Activated CD8-positive, alpha-beta T cell treated with anti-CD3 and anti-CD28 coated beads, Interleukin-2, amount 10 ng/mL, durations not matched to agents 7 days and 5 days (primary cell): ENCODE results near the gene OAS3. TPM values are rescaled to one million over a fixed set of nuclear protein-coding genes. Genes with fewer than 3 reads are reported as not detected.
A peak's percentile ranks its signal among the peaks of the same experiment; 100 is the strongest.
"Not testable (repeated sequence)": the region's sequence is repeated elsewhere in the genome, so short reads cannot be mapped to it uniquely, and the experiment has no call there.

Experiments used
- ATAC-seq: fragments of 150-1000 bp; cut with Tn5 transposase; one replicate; pipeline ENCODE4 v1.10.0; 2021; ENCODE audit warnings: moderate library complexity
- CTCF ChIA-PET: fragments of 350-600 bp; sonication (Branson Sonifier 250); formaldehyde crosslinking; loops from one replicate; lab custom pipeline; 2021; ENCODE audit warnings: antibody characterized with exemption; lab: Charles Lee
- POLR2A ChIA-PET: fragments of 350-600 bp; sonication (Branson Sonifier 250); formaldehyde crosslinking; loops from one replicate; lab custom pipeline; 2021; ENCODE audit warnings: antibody characterized with exemption; lab: Charles Lee
- DNase-seq: peaks from one replicate; pipeline ENCODE4 v3.0.0-alpha.2; 2020
- H3K27ac Mint-ChIP-seq: one replicate; pipeline ENCODE4 v1.8.0; 2021; ENCODE audit warnings: mild to moderate bottlenecking, mixed read lengths
- H3K27me3 Mint-ChIP-seq: one replicate; pipeline ENCODE4 v1.8.0; 2021; ENCODE audit warnings: low read depth, mixed read lengths
- H3K36me3 Mint-ChIP-seq: one replicate; pipeline ENCODE4 v1.8.0; 2021; ENCODE audit warnings: low read depth, mixed read lengths
- H3K4me1 Mint-ChIP-seq: one replicate; pipeline ENCODE4 v1.8.0; 2021; ENCODE audit warnings: low read depth, mixed read lengths
- H3K4me3 Mint-ChIP-seq: one replicate; pipeline ENCODE4 v1.8.0; 2021; ENCODE audit warnings: mild to moderate bottlenecking, mixed read lengths
- H3K9me3 Mint-ChIP-seq: one replicate; pipeline ENCODE4 v1.8.0; 2022; ENCODE audit warnings: mixed read lengths; ENCODE audit not compliant: insufficient read depth
- total RNA-seq, 2 experiments: library from RNA; stranded (reverse); gene quantifications; one replicate each; pipeline ENCODE4 v1.2.3, GENCODE V29; 2021

OAS3 gene
- total RNA-seq, 2 experiments from 2014 or later: 199 to 202 TPM

DNA sequence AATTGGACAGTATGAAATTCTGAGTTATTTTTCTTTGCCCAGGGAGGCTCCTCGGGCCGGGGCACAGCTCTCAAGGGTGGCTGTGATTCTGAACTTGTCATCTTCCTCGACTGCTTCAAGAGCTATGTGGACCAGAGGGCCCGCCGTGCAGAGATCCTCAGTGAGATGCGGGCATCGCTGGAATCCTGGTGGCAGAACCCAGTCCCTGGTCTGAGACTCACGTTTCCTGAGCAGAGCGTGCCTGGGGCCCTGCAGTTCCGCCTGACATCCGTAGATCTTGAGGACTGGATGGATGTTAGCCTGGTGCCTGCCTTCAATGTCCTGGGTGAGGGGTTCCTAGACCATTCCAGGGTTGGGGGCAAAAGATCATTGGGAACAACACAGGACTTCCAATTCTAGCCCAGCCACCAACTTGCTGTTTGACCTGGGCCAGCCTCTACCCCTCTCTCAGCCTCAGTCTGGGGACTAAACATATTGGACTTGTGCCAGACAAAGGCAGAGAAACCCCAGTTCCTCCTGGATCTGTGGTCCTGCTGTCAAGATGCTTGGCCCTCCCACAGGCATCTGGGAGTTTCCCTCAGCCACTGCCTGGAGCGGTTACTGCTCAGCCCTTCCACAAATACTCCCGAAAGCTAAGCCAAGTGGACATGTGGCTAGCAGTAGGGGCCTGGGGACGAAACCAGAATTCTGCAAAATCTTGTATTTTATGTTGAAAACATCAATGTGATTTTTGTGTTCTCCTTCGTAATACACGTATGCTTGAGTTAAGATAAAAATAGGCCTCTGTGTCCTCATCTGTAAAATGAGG lies 3.5 kb downstream of the OAS3 start:
- POLR2A ChIA-PET: interaction anchor here (0.5 to 6.8 kb wide), 7 partner anchors 20 to 1197 kb away, joined by 3 to 86 read pairs (median 3); partner anchors contain the start of genes OAS1 and OAS2
- H3K27me3 Mint-ChIP-seq: no peaks in the 10 kb centered on the region
- no peaks in the 10 kb centered on the region for H3K9me3 Mint-ChIP-seq
- H3K4me1 Mint-ChIP-seq: peaks cover 54% of the 10 kb centered on the region
- H3K27ac Mint-ChIP-seq: no peak overlapping the region
- ATAC-seq: no peak
- peaks cover 72% of the 10 kb centered on the region for H3K36me3 Mint-ChIP-seq
- CTCF ChIA-PET: interaction anchor here (1.0 to 1.9 kb wide), 4 partner anchors 23 to 51 kb away, joined by 3 to 7 read pairs (median 5); no protein-coding TSS in a partner anchor
- DNase-seq: no peak
- H3K4me3 Mint-ChIP-seq: peak overlapping the region; percentile 29

DNA sequence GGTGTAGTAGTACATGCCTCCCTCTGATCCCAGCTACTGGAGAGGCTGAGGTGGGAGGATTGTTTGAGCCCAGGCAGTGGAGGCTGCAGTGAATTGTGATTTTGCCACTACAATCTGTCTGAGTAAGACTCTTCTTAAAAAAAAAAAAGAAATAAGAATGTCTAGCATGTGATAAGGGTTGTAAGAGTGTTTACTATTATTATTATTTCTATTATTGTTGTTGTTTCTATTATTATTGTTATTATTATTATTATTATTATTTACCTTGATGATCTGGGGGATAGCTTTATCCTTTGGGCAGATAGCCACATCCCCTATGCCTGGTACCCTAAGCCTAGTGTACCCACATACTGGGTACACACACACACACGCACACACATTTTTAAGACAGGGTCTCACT lies 4.3 kb downstream of the OAS3 start:
- CTCF ChIA-PET: interaction anchor here (1.0 to 1.9 kb wide), 3 partner anchors 22 to 50 kb away, joined by 3 to 6 read pairs (median 4); no protein-coding TSS in a partner anchor

DNA sequence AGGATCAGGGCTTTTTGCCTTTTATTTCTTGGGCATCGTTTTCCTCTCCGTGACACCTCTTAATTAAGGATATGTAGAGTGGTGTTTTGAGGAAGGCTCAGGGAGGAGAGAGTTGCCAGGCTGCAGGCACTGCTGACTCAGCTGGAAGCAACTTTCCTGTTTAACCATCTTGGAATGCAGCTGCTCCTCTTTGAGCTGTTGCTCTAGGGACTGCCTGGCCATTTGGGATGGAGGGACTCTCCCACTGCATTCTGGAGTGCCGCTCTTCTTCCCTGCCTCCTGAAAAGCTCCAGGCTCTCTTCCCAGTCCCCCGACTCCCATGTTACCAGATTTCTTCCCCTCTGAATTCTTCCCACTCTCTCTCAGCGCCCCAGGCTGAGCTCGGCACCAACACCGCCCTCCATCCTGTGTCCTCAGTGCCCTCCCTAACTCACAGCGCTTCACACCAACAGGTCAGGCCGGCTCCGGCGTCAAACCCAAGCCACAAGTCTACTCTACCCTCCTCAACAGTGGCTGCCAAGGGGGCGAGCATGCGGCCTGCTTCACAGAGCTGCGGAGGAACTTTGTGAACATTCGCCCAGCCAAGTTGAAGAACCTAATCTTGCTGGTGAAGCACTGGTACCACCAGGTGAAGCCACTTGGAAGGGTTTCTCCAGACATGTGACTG lies 5.9 kb downstream of the OAS3 start:
- POLR2A ChIA-PET: interaction anchor here (0.6 to 1.2 kb wide), 2 partner anchors 38 to 929 kb away, joined by 3 to 4 read pairs; partner anchors contain the start of gene OAS1
- Mint-ChIP-seq H3K9me3 (no peaks in the 10 kb centered on the region), H3K27me3 (no peaks in the 10 kb centered on the region), H3K36me3 (peaks cover 86% of the 10 kb centered on the region), H3K4me3 (no peak overlapping the region), H3K4me1 (peaks cover 40% of the 10 kb centered on the region), H3K27ac (no peak overlapping the region)
- no peak for DNase-seq
- ATAC-seq: no peak
- CTCF ChIA-PET: interaction anchor here (1.2 to 1.9 kb wide), 2 partner anchors 34 to 49 kb away, joined by 3 to 6 read pairs; partner anchors contain the start of gene OAS2

More for the DNA sequence above, 4.3 kb downstream of the OAS3 start:
- no peak overlapping the region for H3K27ac Mint-ChIP-seq
- H3K9me3 Mint-ChIP-seq: no peaks in the 10 kb centered on the region
- no peak for ATAC-seq
- POLR2A ChIA-PET: interaction anchor here (1.1 to 6.8 kb wide), 5 partner anchors 19 to 45 kb away, joined by 3 to 86 read pairs (median 3); partner anchors contain the start of genes OAS1 and OAS2
- peaks cover 47% of the 10 kb centered on the region for H3K4me1 Mint-ChIP-seq
- no peak for DNase-seq
- H3K4me3 Mint-ChIP-seq: no peak overlapping the region
- H3K27me3 Mint-ChIP-seq: no peaks in the 10 kb centered on the region
- peaks cover 81% of the 10 kb centered on the region for H3K36me3 Mint-ChIP-seq

DNA sequence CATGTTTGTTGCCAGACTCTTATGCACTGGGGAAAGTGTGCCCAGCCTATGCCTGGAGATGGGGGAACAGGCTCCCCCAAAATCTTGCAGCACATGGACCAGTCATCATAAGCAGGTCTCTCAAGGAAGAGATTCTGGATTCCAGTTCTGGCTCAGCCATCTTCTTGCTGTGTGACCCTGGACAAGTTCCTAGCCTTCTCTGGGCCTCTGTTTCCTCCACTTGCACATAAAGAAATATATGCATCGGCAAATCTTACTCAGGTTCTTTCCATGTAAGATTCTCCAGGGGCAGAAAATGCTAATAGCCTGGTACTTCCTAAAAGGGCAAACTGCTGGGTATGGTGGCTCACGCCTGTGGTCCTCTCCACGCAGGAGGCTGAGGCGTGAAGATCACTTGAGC lies 7.2 kb downstream of the OAS3 start:
- Mint-ChIP-seq H3K9me3 (no peaks in the 10 kb centered on the region), H3K36me3 (peaks cover 85% of the 10 kb centered on the region), H3K27me3 (no peaks in the 10 kb centered on the region), H3K4me1 (peaks cover 31% of the 10 kb centered on the region), H3K27ac (peak overlapping the region; percentile 37), H3K4me3 (no peak overlapping the region)
- ChIA-PET POLR2A (no interaction called here), CTCF (no interaction called here)
- DNase-seq (no peak), ATAC-seq (no peak)

DNA sequence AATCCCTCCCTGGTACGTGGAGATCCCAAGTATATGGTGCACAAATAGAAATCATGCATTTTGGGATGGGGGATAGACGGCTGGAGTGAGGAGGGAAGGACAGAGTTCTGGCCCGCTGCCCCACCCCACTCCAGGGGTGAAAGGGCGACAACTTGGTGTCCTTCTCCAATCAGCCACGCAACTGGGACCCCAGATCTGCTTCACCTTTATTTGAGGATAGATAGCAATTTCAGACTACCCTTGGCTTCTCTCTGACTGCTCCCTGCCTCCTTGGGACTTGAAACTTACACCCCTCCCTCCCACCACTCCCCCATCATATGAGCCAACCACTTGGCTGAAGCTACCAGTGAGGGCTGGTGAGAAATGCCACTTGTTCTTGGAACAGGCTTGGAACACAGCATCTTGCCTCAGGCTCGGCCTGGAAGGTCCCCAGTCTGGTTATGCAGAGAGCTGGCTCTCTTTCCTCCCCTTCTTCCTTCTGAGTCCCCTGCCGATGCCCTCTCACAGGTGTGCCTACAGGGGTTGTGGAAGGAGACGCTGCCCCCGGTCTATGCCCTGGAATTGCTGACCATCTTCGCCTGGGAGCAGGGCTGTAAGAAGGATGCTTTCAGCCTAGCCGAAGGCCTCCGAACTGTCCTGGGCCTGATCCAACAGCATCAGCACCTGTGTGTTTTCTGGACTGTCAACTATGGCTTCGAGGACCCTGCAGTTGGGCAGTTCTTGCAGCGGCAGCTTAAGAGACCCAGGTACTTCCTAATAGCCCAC lies 8.1 kb downstream of the OAS3 start:
- Mint-ChIP-seq H3K4me3 (no peak overlapping the region), H3K27me3 (no peaks in the 10 kb centered on the region)

DNA sequence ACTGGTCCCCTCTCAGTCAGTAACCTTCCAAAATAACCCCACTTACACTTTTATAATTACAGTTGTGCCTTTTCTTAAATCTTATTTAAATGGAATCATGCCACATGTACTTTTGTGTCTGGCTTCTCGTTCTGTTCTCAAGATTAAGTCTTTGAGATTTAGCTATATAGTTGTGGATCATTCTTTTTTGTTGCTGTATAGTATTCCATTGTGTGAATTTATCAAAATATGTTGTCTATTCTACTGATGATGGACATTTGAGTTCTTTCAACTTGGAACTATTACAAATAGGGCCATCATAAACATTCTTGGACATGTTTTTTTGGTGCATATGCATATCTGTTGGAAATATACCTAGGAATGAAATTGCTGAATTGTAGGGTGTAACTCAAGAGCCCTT lies 9.0 kb downstream of the OAS3 start:
- ChIA-PET CTCF (no interaction called here), POLR2A (no interaction called here)
- no peak for DNase-seq
- ATAC-seq: no peak
- H3K36me3 Mint-ChIP-seq: peaks cover 85% of the 10 kb centered on the region
- peaks cover 14% of the 10 kb centered on the region for H3K4me1 Mint-ChIP-seq
- H3K27me3 Mint-ChIP-seq: no peaks in the 10 kb centered on the region
- H3K27ac Mint-ChIP-seq: no peak overlapping the region
- H3K9me3 Mint-ChIP-seq: no peaks in the 10 kb centered on the region
- no peak overlapping the region for H3K4me3 Mint-ChIP-seq

More for the DNA sequence above, 8.1 kb downstream of the OAS3 start:
- Mint-ChIP-seq H3K9me3 (no peaks in the 10 kb centered on the region), H3K4me1 (peaks cover 23% of the 10 kb centered on the region), H3K27ac (no peak overlapping the region), H3K36me3 (peaks cover 86% of the 10 kb centered on the region)
- CTCF ChIA-PET: no interaction called here
- POLR2A ChIA-PET: no interaction called here
- ATAC-seq: no peak
- no peak for DNase-seq

DNA sequence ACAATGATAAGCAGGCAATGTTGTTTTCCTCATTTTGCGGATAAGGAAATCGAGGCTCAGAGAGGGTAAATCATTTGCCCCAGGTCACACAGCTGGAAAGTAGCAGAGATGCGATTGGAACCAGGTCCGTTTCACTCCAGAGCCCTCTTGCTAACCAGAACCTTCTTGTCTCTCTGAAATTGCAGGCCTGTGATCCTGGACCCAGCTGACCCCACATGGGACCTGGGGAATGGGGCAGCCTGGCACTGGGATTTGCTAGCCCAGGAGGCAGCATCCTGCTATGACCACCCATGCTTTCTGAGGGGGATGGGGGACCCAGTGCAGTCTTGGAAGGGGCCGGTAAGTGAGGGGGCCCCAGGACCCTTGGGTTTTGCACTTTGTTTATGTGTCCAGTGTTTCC lies 9.5 kb downstream of the OAS3 start:
- DNase-seq: no peak
- H3K9me3 Mint-ChIP-seq: no peaks in the 10 kb centered on the region
- H3K27me3 Mint-ChIP-seq: no peaks in the 10 kb centered on the region
- CTCF ChIA-PET: no interaction called here
- peaks cover 18% of the 10 kb centered on the region for H3K4me1 Mint-ChIP-seq
- POLR2A ChIA-PET: interaction anchor here (0.8 to 1.2 kb wide), 2 partner anchors 10 to 30 kb away, joined by 3 to 5 read pairs; partner anchors contain the start of gene OAS3
- H3K27ac Mint-ChIP-seq: no peak overlapping the region
- no peak overlapping the region for H3K4me3 Mint-ChIP-seq
- no peak for ATAC-seq
- H3K36me3 Mint-ChIP-seq: peaks cover 87% of the 10 kb centered on the region

DNA sequence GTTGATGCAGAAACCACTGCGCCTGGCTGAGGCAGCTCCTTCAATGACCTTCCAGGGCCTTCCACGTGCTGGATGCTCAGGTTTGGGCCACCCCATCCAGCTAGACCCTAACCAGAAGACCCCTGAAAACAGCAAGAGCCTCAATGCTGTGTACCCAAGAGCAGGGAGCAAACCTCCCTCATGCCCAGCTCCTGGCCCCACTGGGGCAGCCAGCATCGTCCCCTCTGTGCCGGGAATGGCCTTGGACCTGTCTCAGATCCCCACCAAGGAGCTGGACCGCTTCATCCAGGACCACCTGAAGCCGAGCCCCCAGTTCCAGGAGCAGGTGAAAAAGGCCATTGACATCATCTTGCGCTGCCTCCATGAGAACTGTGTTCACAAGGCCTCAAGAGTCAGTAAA lies 10.5 kb downstream of the OAS3 start:
- H3K27me3 Mint-ChIP-seq: no peaks in the 10 kb centered on the region
- POLR2A ChIA-PET: interaction anchor here (0.8 to 1.2 kb wide), 4 partner anchors 10 to 29 kb away, joined by 3 to 5 read pairs (median 4); partner anchors contain the start of gene OAS3
- H3K9me3 Mint-ChIP-seq: no peaks in the 10 kb centered on the region
- ATAC-seq (no peak), DNase-seq (no peak)
- H3K27ac Mint-ChIP-seq: no peak overlapping the region
- H3K4me3 Mint-ChIP-seq: no peak overlapping the region
- CTCF ChIA-PET: interaction anchor here (1.2 kb wide), 1 partner anchor 29 kb away, joined by 4 read pairs; no protein-coding TSS in a partner anchor
- peaks cover 90% of the 10 kb centered on the region for H3K36me3 Mint-ChIP-seq
- peaks cover 18% of the 10 kb centered on the region for H3K4me1 Mint-ChIP-seq

DNA sequence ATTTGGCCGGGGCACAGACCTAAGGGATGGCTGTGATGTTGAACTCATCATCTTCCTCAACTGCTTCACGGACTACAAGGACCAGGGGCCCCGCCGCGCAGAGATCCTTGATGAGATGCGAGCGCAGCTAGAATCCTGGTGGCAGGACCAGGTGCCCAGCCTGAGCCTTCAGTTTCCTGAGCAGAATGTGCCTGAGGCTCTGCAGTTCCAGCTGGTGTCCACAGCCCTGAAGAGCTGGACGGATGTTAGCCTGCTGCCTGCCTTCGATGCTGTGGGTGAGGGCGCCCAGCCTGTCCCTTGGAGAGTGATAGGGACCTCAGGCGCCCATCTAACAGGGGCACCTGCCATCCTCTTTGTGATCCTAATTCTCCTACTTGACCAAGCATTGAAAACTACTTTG lies 12.4 kb downstream of the OAS3 start:
- no peak for DNase-seq
- POLR2A ChIA-PET: interaction anchor here (1.2 kb wide), 1 partner anchor 28 kb away, joined by 8 read pairs; the partner anchor contains the start of gene OAS2
- Mint-ChIP-seq H3K9me3 (no peaks in the 10 kb centered on the region), H3K36me3 (peaks cover 92% of the 10 kb centered on the region), H3K4me3 (no peak overlapping the region), H3K27me3 (no peaks in the 10 kb centered on the region), H3K27ac (no peak overlapping the region), H3K4me1 (peaks cover 20% of the 10 kb centered on the region)
- CTCF ChIA-PET: interaction anchor here (0.8 to 2.2 kb wide), 3 partner anchors 13 to 51 kb away, joined by 3 to 6 read pairs (median 4); partner anchors contain the start of genes OAS2 and OAS3
- no peak for ATAC-seq

DNA sequence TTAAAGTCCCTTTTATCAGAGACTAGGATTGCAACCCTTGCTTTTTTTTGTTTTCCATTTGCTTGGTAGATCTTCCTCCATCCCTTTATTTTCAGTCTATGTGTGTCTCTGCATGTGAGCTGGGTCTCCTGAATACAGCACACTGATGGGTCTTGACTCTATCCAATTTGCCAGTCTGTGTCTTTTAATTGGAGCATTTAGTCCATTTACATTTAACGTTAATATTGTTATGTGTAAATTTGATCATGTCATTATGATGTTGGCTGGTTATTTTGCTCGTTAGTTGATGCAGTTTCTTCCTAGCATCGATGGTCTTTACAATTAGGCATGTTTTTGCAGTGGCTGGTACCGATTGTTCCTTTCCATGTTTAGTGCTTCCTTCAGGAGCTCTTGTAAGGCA lies 18.9 kb downstream of the OAS3 start:
- peak overlapping the region; percentile 2 for H3K27ac Mint-ChIP-seq
- H3K4me3 Mint-ChIP-seq, H3K27me3 Mint-ChIP-seq, H3K9me3 Mint-ChIP-seq, CTCF ChIA-PET, ATAC-seq, DNase-seq: not testable (repeated sequence)
- H3K36me3 Mint-ChIP-seq: peaks cover 97% of the 10 kb centered on the region
- POLR2A ChIA-PET: interaction anchor here (1.0 kb wide), 1 partner anchor 21 kb away, joined by 4 read pairs; the partner anchor contains the start of gene OAS2
- peaks cover 62% of the 10 kb centered on the region for H3K4me1 Mint-ChIP-seq

DNA sequence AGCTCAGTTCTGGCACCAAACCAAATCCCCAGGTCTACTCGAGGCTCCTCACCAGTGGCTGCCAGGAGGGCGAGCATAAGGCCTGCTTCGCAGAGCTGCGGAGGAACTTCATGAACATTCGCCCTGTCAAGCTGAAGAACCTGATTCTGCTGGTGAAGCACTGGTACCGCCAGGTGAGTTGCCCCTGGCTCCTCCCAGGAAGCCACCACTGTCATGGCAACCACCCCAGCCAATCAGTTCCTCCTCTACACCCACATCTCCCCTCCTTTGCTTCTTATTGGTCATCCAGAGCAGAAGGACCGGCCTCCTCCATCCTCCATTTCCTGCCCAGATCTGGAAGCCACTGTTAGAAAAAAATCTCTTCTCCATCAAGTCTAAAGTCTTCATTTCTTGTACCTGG lies 22.8 kb downstream of the OAS3 start:
- DNase-seq: peak; percentile 44
- H3K36me3 Mint-ChIP-seq: peaks cover 95% of the 10 kb centered on the region
- peak; percentile 58 for ATAC-seq
- no peaks in the 10 kb centered on the region for H3K9me3 Mint-ChIP-seq
- no peak overlapping the region for H3K4me3 Mint-ChIP-seq
- ChIA-PET POLR2A (interaction anchor here (2.1 kb wide), 1 partner anchor 17 kb away, joined by 15 read pairs; the partner anchor contains the start of gene OAS2), CTCF (interaction anchor here (2.6 kb wide), 1 partner anchor 32 kb away, joined by 9 read pairs; no protein-coding TSS in a partner anchor)
- H3K27ac Mint-ChIP-seq: peak overlapping the region; percentile 39
- no peaks in the 10 kb centered on the region for H3K27me3 Mint-ChIP-seq
- H3K4me1 Mint-ChIP-seq: peaks cover 41% of the 10 kb centered on the region
